Stimulated activated naive CD8-positive, alpha-beta T cell treated with anti-CD3 and anti-CD28 coated beads, Interleukin-15, Interleukin-2, amounts not matched to agents 100 U/mL and 50 U/mL, for 24 hours (primary cell): ENCODE results near the gene COL27A1.
A peak's percentile ranks its signal among the peaks of the same experiment; 100 is the strongest.

Experiments
- ATAC-seq: fragments of 150-1000 bp; cut with Tn5 transposase; one replicate; pipeline ENCODE4 v1.10.0; 2021
- DNase-seq: peaks from one replicate; pipeline ENCODE4 v3.0.0; 2021

Gene COL27A1

GRCh38 chr9:114169029-114169951 is 14.0 kb downstream of the COL27A1 start:
- ATAC-seq: no peak

GRCh38 chr9:114169952-114170770 is 14.8 kb downstream of the COL27A1 start:
- ATAC-seq (no peak), DNase-seq (no peak)

More at GRCh38 chr9:114169029-114169951, 14.0 kb downstream of the COL27A1 start:
- DNase-seq: no peak

GRCh38 chr9:114170771-114171461 is 15.6 kb downstream of the COL27A1 start:
- no peak for ATAC-seq
- no peak for DNase-seq

- DNase-seq (no peak), ATAC-seq (no peak)
Measured at GRCh38 chr9:114171500-114171899, 16.2 kb downstream of the COL27A1 start.

GRCh38 chr9:114172981-114173833 is 17.9 kb downstream of the COL27A1 start:
- no peak for DNase-seq

GRCh38 chr9:114174557-114174875 is 19.2 kb downstream of the COL27A1 start:
- ATAC-seq (no peak), DNase-seq (no peak)

More at GRCh38 chr9:114172981-114173833, 17.9 kb downstream of the COL27A1 start:
- ATAC-seq: no peak

- no peak for ATAC-seq
- no peak for DNase-seq
Measured at GRCh38 chr9:114174876-114175771, 19.8 kb downstream of the COL27A1 start.

GRCh38 chr9:114176624-114177291 is 21.4 kb downstream of the COL27A1 start:
- DNase-seq: no peak
- no peak for ATAC-seq

- DNase-seq: no peak
Measured at GRCh38 chr9:114177423-114178064, 22.2 kb downstream of the COL27A1 start.

GRCh38 chr9:114178076-114178475 is 22.7 kb downstream of the COL27A1 start:
- DNase-seq (no peak), ATAC-seq (no peak)

More at GRCh38 chr9:114177423-114178064, 22.2 kb downstream of the COL27A1 start:
- no peak for ATAC-seq

- no peak for ATAC-seq
- no peak for DNase-seq
Measured at GRCh38 chr9:114178756-114179450, 23.6 kb downstream of the COL27A1 start.

GRCh38 chr9:114179516-114179915 is 24.2 kb downstream of the COL27A1 start:
- DNase-seq (no peak), ATAC-seq (no peak)

- DNase-seq (no peak), ATAC-seq (no peak)
Measured at GRCh38 chr9:114180696-114181606, 25.6 kb downstream of the COL27A1 start.

- no peak for ATAC-seq
- DNase-seq: no peak
Measured at GRCh38 chr9:114181607-114182409, 26.5 kb downstream of the COL27A1 start.

GRCh38 chr9:114183006-114183405 is 27.7 kb downstream of the COL27A1 start:
- no peak for ATAC-seq

GRCh38 chr9:114184071-114184470 is 28.7 kb downstream of the COL27A1 start:
- ATAC-seq (peak; percentile 16), DNase-seq (no peak)

More at GRCh38 chr9:114183006-114183405, 27.7 kb downstream of the COL27A1 start:
- DNase-seq: no peak

- no peak for ATAC-seq
Measured at GRCh38 chr9:114184866-114185265, 29.5 kb downstream of the COL27A1 start.

More at GRCh38 chr9:114184866-114185265, 29.5 kb downstream of the COL27A1 start:
- DNase-seq: no peak
